Body of pancreas (tissue), 4 donors: Measurements from ENCODE around the gene AKAP8.

Experiments
- POLR2A ChIP-seq, 3 donors: fragments of 450-650 bp; IDR thresholded peaks; one replicate each; pipeline ENCODE4 v1.6.1; 2016; ENCODE audit warnings: antibody characterized with exemption in 3 of 3, mild to moderate bottlenecking in 2 of 3
- TF ChIP-seq, protein P1 (sequence below), 7 experiments: fragments of 450-650 bp in 4 of 7; fragments of 200-600 bp in 3 of 7; sonication (generic) in 3 of 7; IDR thresholded peaks; one replicate each; pipeline ENCODE4 v1.5.1; 2016 to 2019; ENCODE audit warnings: antibody characterized with exemption in 7 of 7

DNA sequence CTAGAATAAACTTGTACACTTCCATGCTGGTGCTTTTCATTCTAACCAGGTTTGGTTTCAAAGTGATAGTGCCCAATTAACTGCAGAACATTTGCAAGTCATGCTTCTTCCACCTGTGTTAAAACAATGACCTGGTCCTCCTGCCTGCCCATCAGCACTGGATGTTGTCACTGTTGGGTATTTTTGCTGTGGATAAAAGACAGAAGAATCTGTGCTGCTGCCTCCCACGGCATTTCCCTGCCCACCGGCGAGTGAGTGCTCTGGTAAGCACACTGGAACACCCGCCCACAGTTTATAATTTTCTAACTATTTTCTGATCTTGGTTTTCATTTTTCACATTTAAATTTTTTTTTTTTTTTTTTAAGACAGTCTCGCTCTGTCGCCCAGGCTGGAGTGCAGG, 2.3 kb upstream of the AKAP8 start:
- TF ChIP-seq, protein P1, sequence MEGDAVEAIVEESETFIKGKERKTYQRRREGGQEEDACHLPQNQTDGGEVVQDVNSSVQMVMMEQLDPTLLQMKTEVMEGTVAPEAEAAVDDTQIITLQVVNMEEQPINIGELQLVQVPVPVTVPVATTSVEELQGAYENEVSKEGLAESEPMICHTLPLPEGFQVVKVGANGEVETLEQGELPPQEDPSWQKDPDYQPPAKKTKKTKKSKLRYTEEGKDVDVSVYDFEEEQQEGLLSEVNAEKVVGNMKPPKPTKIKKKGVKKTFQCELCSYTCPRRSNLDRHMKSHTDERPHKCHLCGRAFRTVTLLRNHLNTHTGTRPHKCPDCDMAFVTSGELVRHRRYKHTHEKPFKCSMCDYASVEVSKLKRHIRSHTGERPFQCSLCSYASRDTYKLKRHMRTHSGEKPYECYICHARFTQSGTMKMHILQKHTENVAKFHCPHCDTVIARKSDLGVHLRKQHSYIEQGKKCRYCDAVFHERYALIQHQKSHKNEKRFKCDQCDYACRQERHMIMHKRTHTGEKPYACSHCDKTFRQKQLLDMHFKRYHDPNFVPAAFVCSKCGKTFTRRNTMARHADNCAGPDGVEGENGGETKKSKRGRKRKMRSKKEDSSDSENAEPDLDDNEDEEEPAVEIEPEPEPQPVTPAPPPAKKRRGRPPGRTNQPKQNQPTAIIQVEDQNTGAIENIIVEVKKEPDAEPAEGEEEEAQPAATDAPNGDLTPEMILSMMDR (IDR thresholded peaks at IDR 0.05): no peak
- TF ChIP-seq POLR2A (IDR thresholded peaks at IDR 0.05): no peak
